Measurements from ENCODE around the gene SLC22A4.

Gene SLC22A4

DNA sequence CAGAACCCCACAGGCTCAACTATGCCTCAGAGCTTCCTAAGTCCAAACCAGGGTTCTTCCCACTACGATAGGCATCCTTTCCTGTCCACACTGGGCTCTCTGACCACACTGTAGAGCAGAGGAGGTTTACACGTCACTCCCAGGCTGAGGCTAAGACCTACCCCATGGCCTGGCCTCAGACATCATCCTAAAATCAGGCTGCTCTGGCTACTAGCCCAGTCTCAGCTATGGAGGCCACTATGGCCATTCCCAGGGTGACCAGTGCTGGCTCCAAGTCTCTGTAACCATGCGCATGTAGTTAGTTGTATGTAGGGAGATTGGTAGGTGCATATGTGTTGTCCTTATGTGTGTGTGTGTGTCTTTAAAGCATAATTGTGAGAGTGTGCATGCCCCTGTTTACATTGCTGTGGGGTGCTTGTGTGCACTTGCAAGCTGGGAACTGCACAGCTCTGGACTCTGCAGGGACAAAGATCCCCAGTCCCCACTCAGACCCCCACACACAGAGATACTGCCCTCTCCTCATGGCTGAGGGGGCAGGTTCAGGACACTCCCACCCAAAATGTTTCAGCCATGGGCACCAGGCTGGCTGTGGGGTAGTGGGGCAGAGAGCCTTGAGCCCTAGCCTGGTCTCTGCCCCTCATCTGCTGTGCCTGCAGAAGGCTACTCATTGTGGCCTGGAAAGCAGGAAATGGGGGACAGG is 24.4 kb upstream of the SLC22A4 start:
- no peak overlapping the region for H3K4me3 ChIP-seq (ENCODE audit: low read length in 2 of 2)
- H3K4me1 ChIP-seq (ENCODE audit: control insufficient read depth in 2 of 2, insufficient read depth in 2 of 2, low read length in 2 of 2) = peaks cover 28 to 41% of the 10 kb centered on the region in 2 donors
- H3K27ac ChIP-seq (ENCODE audit: low read depth in 2 of 2, low read length in 2 of 2) = no peak overlapping the region
- no peaks in the 10 kb centered on the region for H3K36me3 ChIP-seq (ENCODE audit: control insufficient read depth in 2 of 2, insufficient read depth in 2 of 2, low read length in 2 of 2)
- no peak overlapping the region for H3K9ac ChIP-seq (ENCODE audit: low read depth in 1 of 2, low read length in 2 of 2)
- no peaks in the 10 kb centered on the region for H3K27me3 ChIP-seq (ENCODE audit: control insufficient read depth in 2 of 2, insufficient read depth in 2 of 2, low read length in 2 of 2)
- H3K9me3 ChIP-seq (ENCODE audit: control insufficient read depth in 2 of 2, low read length in 2 of 2) = no peaks in the 10 kb centered on the region

DNA sequence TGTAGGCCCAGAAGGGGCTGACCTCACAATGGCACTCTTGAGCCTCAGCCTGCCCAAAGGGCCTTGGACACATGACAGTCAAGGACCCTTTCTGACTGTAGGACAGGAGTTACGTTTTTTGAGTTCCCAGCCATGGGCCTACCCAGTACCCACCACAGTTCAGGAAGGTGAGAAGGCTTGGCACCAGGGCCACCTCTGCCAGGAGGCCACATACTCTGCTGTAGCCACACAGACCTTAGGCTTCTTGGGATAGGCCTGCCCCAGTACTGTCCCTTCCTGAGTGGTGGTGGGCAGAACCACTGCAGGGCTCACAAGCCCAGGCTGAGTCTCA is 23.9 kb upstream of the SLC22A4 start:
- H3K9ac ChIP-seq (ENCODE audit: low read depth in 1 of 2, low read length in 2 of 2) = no peak overlapping the region
- H3K4me3 ChIP-seq (ENCODE audit: low read length in 2 of 2) = no peak overlapping the region
- no peaks in the 10 kb centered on the region for H3K27me3 ChIP-seq (ENCODE audit: control insufficient read depth in 2 of 2, insufficient read depth in 2 of 2, low read length in 2 of 2)
- no peaks in the 10 kb centered on the region for H3K9me3 ChIP-seq (ENCODE audit: control insufficient read depth in 2 of 2, low read length in 2 of 2)
- H3K27ac ChIP-seq (ENCODE audit: low read depth in 2 of 2, low read length in 2 of 2) = no peak overlapping the region
- peaks cover 24 to 37% of the 10 kb centered on the region in 2 donors for H3K4me1 ChIP-seq (ENCODE audit: control insufficient read depth in 2 of 2, insufficient read depth in 2 of 2, low read length in 2 of 2)
- H3K36me3 ChIP-seq (ENCODE audit: control insufficient read depth in 2 of 2, insufficient read depth in 2 of 2, low read length in 2 of 2) = no peaks in the 10 kb centered on the region

DNA sequence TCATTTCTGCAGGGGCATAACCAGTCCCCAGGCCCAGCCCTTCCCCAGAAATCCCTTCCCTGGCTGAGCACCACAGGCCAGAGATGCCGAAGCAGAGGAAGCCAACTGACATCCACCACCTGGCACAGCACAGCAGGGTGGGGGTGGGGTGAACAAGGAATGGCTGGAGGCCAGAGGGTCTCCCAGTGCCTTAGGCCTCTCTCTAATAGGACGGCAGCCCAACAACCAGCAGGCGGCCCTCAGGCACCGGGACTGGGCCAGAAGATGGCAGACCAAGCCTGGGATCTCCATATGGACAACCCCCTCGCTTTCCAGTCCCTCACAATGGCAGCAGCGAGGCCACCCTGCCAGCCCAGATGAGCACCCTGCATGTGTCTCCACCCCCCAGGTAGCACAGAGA is 23.5 kb upstream of the SLC22A4 start:
- no peaks in the 10 kb centered on the region for H3K36me3 ChIP-seq (ENCODE audit: control insufficient read depth in 2 of 2, insufficient read depth in 2 of 2, low read length in 2 of 2)
- H3K9ac ChIP-seq (ENCODE audit: low read depth in 1 of 2, low read length in 2 of 2) = no peak overlapping the region
- H3K4me1 ChIP-seq (ENCODE audit: control insufficient read depth in 2 of 2, insufficient read depth in 2 of 2, low read length in 2 of 2) = peaks cover 21 to 33% of the 10 kb centered on the region in 2 donors
- no peak overlapping the region for H3K4me3 ChIP-seq (ENCODE audit: low read length in 2 of 2)
- no peaks in the 10 kb centered on the region for H3K27me3 ChIP-seq (ENCODE audit: control insufficient read depth in 2 of 2, insufficient read depth in 2 of 2, low read length in 2 of 2)
- H3K9me3 ChIP-seq (ENCODE audit: control insufficient read depth in 2 of 2, low read length in 2 of 2) = no peaks in the 10 kb centered on the region
- no peak overlapping the region for H3K27ac ChIP-seq (ENCODE audit: low read depth in 2 of 2, low read length in 2 of 2)

DNA sequence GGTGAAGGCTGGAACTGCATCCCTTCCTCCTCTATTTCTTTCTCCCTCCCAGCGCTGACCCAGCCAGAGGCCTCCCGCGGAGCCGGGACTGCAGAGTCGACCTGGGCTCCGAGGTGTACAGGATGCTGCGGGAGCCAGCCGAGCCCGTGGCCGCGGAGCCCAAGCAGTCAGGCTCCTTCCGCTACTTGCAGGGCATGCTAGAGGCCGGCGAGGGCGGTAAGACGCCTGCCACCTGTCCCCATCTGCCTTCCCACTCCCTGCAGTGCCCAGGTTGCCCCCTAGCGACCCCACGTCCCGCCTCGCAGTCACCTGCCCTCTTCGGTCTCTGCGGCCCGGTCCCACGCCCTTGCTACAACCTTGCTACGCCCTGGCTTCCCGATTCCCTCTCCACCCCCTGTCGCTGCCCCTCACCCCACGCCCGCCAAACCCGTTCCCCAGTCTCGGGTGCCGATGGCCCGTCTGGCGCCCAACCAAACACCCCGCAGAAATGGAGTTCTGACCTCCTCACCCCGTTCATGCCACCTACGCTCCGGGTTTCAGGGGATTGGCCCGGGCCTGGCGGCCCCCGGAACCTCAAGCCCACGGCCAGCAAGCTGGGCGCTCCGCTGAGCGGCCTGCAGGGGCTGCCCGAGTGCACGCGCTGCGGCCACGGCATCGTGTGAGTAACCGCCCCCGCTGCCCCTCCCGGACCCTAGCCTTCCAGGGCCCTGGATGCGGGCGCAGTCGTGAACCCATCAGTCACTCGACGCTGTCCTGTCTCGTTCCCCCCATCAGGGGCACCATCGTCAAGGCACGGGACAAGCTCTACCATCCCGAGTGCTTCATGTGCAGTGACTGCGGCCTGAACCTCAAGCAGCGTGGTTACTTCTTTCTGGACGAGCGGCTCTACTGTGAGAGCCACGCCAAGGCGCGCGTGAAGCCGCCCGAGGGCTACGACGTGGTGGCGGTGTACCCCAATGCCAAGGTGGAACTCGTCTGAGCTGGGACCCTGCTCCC is 22.6 kb upstream of the SLC22A4 start:
- Histone ChIP-seq H3K27ac (ENCODE audit: low read depth in 2 of 2, low read length in 2 of 2) (no peak overlapping the region), H3K4me1 (ENCODE audit: control insufficient read depth in 2 of 2, insufficient read depth in 2 of 2, low read length in 2 of 2) (peaks cover 15 to 25% of the 10 kb centered on the region in 2 donors), H3K9ac (ENCODE audit: low read depth in 1 of 2, low read length in 2 of 2) (no peak overlapping the region), H3K4me3 (ENCODE audit: low read length in 2 of 2) (no peak overlapping the region), H3K9me3 (ENCODE audit: control insufficient read depth in 2 of 2, low read length in 2 of 2) (no peaks in the 10 kb centered on the region), H3K27me3 (ENCODE audit: control insufficient read depth in 2 of 2, insufficient read depth in 2 of 2, low read length in 2 of 2) (no peaks in the 10 kb centered on the region), H3K36me3 (ENCODE audit: control insufficient read depth in 2 of 2, insufficient read depth in 2 of 2, low read length in 2 of 2) (no peaks in the 10 kb centered on the region)

DNA sequence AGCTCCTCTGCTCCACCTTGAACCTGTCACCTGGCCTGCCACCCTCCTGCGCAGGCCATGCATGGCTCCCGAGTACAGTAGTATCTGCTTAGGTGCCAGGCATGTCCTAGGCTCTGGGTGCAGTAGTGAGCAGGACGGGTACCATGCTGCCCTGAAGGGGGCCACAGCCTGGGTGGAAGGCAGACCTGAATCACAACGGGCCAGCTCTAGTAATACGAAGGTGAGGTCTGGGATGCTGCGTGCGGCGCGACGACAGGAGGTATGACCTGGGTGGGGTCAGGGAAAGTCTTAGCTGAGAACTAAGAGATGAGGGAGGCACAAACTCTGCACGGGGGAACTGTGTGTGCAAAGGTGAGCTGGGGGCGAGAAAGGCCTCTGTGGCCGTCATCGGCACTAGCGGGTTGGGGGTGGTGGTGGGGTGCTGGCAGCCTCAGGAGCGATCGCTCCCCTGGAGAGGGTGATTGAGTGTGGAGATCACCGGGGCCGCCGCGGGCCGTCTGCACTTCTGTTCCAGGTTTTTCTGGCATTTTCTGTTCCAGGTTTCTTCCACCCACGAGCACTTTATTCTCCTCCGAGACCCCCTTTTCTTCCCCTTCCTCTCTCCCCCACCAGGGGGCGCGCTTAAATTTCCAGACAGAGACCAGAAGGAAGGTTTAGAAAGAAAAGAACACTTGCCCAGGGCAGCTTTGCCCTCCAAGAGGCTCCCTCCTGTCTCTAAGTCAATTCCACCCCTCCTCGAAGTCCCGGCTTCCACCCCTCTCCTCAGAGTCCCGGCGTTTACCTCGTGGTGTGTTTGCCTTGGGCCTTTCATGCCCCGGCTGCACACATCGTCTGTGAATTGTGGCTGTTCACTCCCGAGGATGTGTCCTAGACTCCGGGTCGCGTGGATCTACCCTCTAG is 21.6 kb upstream of the SLC22A4 start:
- peaks cover 15 to 29% of the 10 kb centered on the region in 2 donors for H3K4me1 ChIP-seq (ENCODE audit: control insufficient read depth in 2 of 2, insufficient read depth in 2 of 2, low read length in 2 of 2)
- H3K4me3 ChIP-seq (ENCODE audit: low read length in 2 of 2) = peak overlapping the region; percentile 53 to 59
- H3K27ac ChIP-seq (ENCODE audit: low read depth in 2 of 2, low read length in 2 of 2) = peak overlapping the region in 1 of 2 donors; percentile 19
- H3K9ac ChIP-seq (ENCODE audit: low read depth in 1 of 2, low read length in 2 of 2) = peak overlapping the region in 1 of 2 donors; percentile 48
- H3K36me3 ChIP-seq (ENCODE audit: control insufficient read depth in 2 of 2, insufficient read depth in 2 of 2, low read length in 2 of 2) = no peaks in the 10 kb centered on the region
- H3K9me3 ChIP-seq (ENCODE audit: control insufficient read depth in 2 of 2, low read length in 2 of 2) = no peaks in the 10 kb centered on the region
- no peaks in the 10 kb centered on the region for H3K27me3 ChIP-seq (ENCODE audit: control insufficient read depth in 2 of 2, insufficient read depth in 2 of 2, low read length in 2 of 2)

DNA sequence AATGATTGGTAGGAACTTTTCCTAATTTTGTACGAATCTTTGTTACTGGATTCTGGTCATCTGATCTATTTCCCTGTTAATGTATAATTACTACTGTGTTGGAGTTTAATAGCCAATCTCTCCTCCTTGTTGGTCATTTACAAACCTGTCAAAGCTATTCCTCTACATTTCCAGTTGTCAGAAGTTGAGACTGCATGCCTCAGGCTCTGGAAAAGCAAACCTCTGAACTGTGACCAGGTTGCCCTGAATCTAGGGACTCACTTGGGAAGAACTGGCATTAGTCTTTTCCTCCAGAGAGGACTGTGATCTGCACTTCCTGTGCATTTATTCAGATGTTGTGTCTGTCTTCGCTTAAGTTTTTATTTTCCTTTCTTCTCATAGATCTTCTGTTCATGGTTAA is 20.6 kb upstream of the SLC22A4 start:
- Histone ChIP-seq H3K9ac (ENCODE audit: low read depth in 1 of 2, low read length in 2 of 2) (peak overlapping the region in 1 of 2 donors; percentile 48), H3K27me3 (ENCODE audit: control insufficient read depth in 2 of 2, insufficient read depth in 2 of 2, low read length in 2 of 2) (no peaks in the 10 kb centered on the region), H3K4me3 (ENCODE audit: low read length in 2 of 2) (no peak overlapping the region), H3K4me1 (ENCODE audit: control insufficient read depth in 2 of 2, insufficient read depth in 2 of 2, low read length in 2 of 2) (peaks cover 18 to 38% of the 10 kb centered on the region in 2 donors), H3K36me3 (ENCODE audit: control insufficient read depth in 2 of 2, insufficient read depth in 2 of 2, low read length in 2 of 2) (no peaks in the 10 kb centered on the region), H3K9me3 (ENCODE audit: control insufficient read depth in 2 of 2, low read length in 2 of 2) (no peaks in the 10 kb centered on the region), H3K27ac (ENCODE audit: low read depth in 2 of 2, low read length in 2 of 2) (peak overlapping the region; percentile 40 to 50)

DNA sequence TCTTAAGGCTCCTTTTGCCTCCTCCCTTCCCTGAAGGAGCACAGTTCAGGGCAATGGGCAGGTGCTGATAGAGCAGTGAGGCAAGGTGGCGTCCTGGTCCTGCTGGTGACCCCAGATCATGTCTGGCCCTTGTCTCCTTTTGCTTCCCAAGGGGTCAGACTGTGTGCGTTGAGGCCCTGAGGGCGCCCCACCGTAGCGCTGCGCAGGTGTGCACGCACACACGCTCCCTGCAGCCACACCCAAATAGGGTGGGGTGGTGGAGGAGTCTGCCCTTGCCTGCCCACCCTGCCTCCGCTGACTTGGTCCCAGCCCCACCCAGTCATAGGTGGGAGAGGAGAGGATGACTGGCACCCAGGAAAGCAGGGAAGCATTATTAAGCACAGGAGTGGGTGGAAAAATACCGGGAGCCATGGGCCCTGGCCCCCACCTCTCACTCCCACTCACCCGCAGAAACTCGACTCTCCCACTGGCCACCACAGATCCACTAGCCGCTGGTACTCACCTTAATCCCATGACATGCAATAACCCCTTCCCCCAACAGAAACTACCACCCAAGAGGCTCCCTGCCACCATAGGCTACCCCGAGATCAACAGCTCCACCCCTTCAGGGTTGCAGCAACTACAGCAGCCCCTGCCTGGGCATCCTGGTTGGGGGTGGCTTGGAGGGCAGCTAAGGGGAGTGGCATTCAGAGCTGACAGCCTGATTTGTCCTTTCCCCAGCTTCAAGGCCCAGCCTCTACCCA is 20.0 kb upstream of the SLC22A4 start:
- H3K9ac ChIP-seq (ENCODE audit: low read depth in 1 of 2, low read length in 2 of 2) = peak overlapping the region in 1 of 2 donors; percentile 26

DNA sequence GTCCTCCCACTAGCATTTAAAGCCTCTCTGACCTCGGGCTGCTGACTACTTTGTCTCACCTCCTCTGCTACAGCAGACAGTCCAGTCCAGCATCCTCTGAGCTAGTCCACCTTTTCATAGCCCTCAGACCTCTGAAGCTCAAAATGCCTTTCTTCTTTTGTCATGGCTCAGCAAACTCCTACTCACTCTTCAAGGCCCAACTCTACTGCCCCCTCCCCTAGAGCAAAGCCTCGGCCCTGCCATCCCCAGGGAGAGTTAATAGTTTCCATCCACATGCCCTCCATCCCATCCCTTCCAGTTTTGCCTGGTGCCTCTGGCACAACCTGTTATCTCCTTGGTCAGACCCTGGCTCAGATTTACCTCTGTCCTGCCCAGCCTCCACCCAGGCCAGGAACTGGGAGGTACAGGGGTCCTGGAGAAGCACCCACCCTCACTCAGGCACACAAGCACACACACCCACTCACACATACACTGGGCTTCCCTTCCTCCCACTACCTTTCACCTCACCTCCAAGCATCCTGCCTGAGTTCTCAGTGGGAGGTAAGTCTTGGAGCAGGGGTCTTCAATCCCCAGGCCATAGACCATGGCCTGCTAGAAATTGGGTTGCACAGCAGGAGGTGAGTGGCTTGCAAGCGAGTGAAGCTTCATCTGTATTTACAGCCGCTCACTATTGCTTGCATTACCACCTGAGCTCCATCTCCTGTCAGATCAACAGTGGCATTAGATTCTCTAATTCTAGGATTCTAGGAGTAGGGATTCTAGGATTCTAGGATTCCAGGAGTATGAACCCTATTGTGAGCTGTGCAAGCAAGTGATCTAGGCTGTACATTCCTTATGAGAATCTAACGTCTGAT is 18.6 kb upstream of the SLC22A4 start:
- no peaks in the 10 kb centered on the region for H3K9me3 ChIP-seq (ENCODE audit: control insufficient read depth in 2 of 2, low read length in 2 of 2)
- no peak overlapping the region for H3K27ac ChIP-seq (ENCODE audit: low read depth in 2 of 2, low read length in 2 of 2)

More for the DNA sequence above, 20.0 kb upstream of the SLC22A4 start:
- Histone ChIP-seq H3K27me3 (ENCODE audit: control insufficient read depth in 2 of 2, insufficient read depth in 2 of 2, low read length in 2 of 2) (no peaks in the 10 kb centered on the region), H3K9me3 (ENCODE audit: control insufficient read depth in 2 of 2, low read length in 2 of 2) (no peaks in the 10 kb centered on the region), H3K36me3 (ENCODE audit: control insufficient read depth in 2 of 2, insufficient read depth in 2 of 2, low read length in 2 of 2) (no peaks in the 10 kb centered on the region), H3K4me1 (ENCODE audit: control insufficient read depth in 2 of 2, insufficient read depth in 2 of 2, low read length in 2 of 2) (peaks cover 18 to 44% of the 10 kb centered on the region in 2 donors), H3K4me3 (ENCODE audit: low read length in 2 of 2) (peak overlapping the region in 1 of 2 donors; percentile 20), H3K27ac (ENCODE audit: low read depth in 2 of 2, low read length in 2 of 2) (peak overlapping the region; percentile 40 to 50)

More for the DNA sequence above, 18.6 kb upstream of the SLC22A4 start:
- H3K27me3 ChIP-seq (ENCODE audit: control insufficient read depth in 2 of 2, insufficient read depth in 2 of 2, low read length in 2 of 2) = no peaks in the 10 kb centered on the region
- no peak overlapping the region for H3K4me3 ChIP-seq (ENCODE audit: low read length in 2 of 2)
- no peak overlapping the region for H3K9ac ChIP-seq (ENCODE audit: low read depth in 1 of 2, low read length in 2 of 2)
- peaks cover 18 to 44% of the 10 kb centered on the region in 2 donors for H3K4me1 ChIP-seq (ENCODE audit: control insufficient read depth in 2 of 2, insufficient read depth in 2 of 2, low read length in 2 of 2)
- no peaks in the 10 kb centered on the region for H3K36me3 ChIP-seq (ENCODE audit: control insufficient read depth in 2 of 2, insufficient read depth in 2 of 2, low read length in 2 of 2)
